ENCODE measurements around the gene ZNF804A. TPM values are rescaled to one million over a fixed set of nuclear protein-coding genes. Genes with fewer than 3 reads are reported as not detected.
"Not testable (repeated sequence)": the region's sequence is repeated elsewhere in the genome, so short reads cannot be mapped to it uniquely, and the experiment has no call there.

The ZNF804A gene
- total and polyA plus RNA-seq, 2 donors from 2014 or later: 0.19 to 1.2 TPM

GRCh38 chr2:184875212-184875611 lies 276.9 kb downstream of the ZNF804A start:
- Histone ChIP-seq H3K36me3 (ENCODE audit: control insufficient read depth in 2 of 3, insufficient read depth in 3 of 3, low read length in 3 of 3) (no peaks in the 10 kb centered on the region), H3K9ac (ENCODE audit: low read length in 3 of 3) (no peak overlapping the region), H3K9me3 (ENCODE audit: control insufficient read depth in 2 of 3, insufficient read depth in 1 of 3, low read length in 3 of 3) (no peaks in the 10 kb centered on the region), H3K27me3 (ENCODE audit: control insufficient read depth, insufficient read depth, low read length) (no peaks in the 10 kb centered on the region), H3K27ac (ENCODE audit: low read depth in 2 of 2, low read length in 2 of 2) (no peak overlapping the region), H3K4me3 (ENCODE audit: low read length in 3 of 3) (no peak overlapping the region), H3K4me1 (ENCODE audit: control insufficient read depth in 2 of 3, insufficient read depth in 2 of 3, low read depth in 1 of 3, low read length in 3 of 3) (no peaks in the 10 kb centered on the region)
- DNase-seq (no peak), FAIRE-seq (no peak)
- intact Hi-C loops (cut with DNase I): no loop called here
- no peak for TF ChIP-seq CTCF (IDR thresholded peaks at IDR 0.05; ENCODE audit: borderline replicate concordance, extremely low read depth, insufficient read depth)

GRCh38 chr2:184875911-184876310 lies 277.6 kb downstream of the ZNF804A start:
- no peak overlapping the region for H3K9ac ChIP-seq (ENCODE audit: low read length in 3 of 3)
- DNase-seq: no peak
- H3K36me3 ChIP-seq (ENCODE audit: control insufficient read depth in 2 of 3, insufficient read depth in 3 of 3, low read length in 3 of 3): no peaks in the 10 kb centered on the region
- no peaks in the 10 kb centered on the region for H3K9me3 ChIP-seq (ENCODE audit: control insufficient read depth in 2 of 3, insufficient read depth in 1 of 3, low read length in 3 of 3)
- H3K27me3 ChIP-seq (ENCODE audit: control insufficient read depth, insufficient read depth, low read length): no peaks in the 10 kb centered on the region
- H3K27ac ChIP-seq (ENCODE audit: low read depth in 2 of 2, low read length in 2 of 2): no peak overlapping the region
- no peak overlapping the region for H3K4me3 ChIP-seq (ENCODE audit: low read length in 3 of 3)
- no peaks in the 10 kb centered on the region for H3K4me1 ChIP-seq (ENCODE audit: control insufficient read depth in 2 of 3, insufficient read depth in 2 of 3, low read depth in 1 of 3, low read length in 3 of 3)
- no peak for TF ChIP-seq CTCF (IDR thresholded peaks at IDR 0.05; ENCODE audit: borderline replicate concordance, extremely low read depth, insufficient read depth)
- FAIRE-seq: no peak
- intact Hi-C loops (cut with DNase I): no loop called here

GRCh38 chr2:184877909-184878308 lies 279.6 kb downstream of the ZNF804A start:
- no peak overlapping the region for H3K9ac ChIP-seq (ENCODE audit: low read length in 3 of 3)
- no peak for TF ChIP-seq CTCF (IDR thresholded peaks at IDR 0.05; ENCODE audit: borderline replicate concordance, extremely low read depth, insufficient read depth)
- intact Hi-C loops (cut with DNase I): no loop called here
- H3K27ac ChIP-seq (ENCODE audit: low read depth in 2 of 2, low read length in 2 of 2): no peak overlapping the region
- H3K36me3 ChIP-seq (ENCODE audit: control insufficient read depth in 2 of 3, insufficient read depth in 3 of 3, low read length in 3 of 3): no peaks in the 10 kb centered on the region
- DNase-seq (no peak), FAIRE-seq (no peak)
- H3K4me1 ChIP-seq (ENCODE audit: control insufficient read depth in 2 of 3, insufficient read depth in 2 of 3, low read depth in 1 of 3, low read length in 3 of 3): no peaks in the 10 kb centered on the region
- H3K27me3 ChIP-seq (ENCODE audit: control insufficient read depth, insufficient read depth, low read length): no peaks in the 10 kb centered on the region
- no peak overlapping the region for H3K4me3 ChIP-seq (ENCODE audit: low read length in 3 of 3)
- no peaks in the 10 kb centered on the region for H3K9me3 ChIP-seq (ENCODE audit: control insufficient read depth in 2 of 3, insufficient read depth in 1 of 3, low read length in 3 of 3)

GRCh38 chr2:184879671-184880070 lies 281.3 kb downstream of the ZNF804A start:
- H3K4me3 ChIP-seq (ENCODE audit: low read length in 3 of 3): no peak overlapping the region
- intact Hi-C loops (cut with DNase I): no loop called here
- H3K27me3 ChIP-seq (ENCODE audit: control insufficient read depth, insufficient read depth, low read length): no peaks in the 10 kb centered on the region
- no peak overlapping the region for H3K9ac ChIP-seq (ENCODE audit: low read length in 3 of 3)
- no peaks in the 10 kb centered on the region for H3K36me3 ChIP-seq (ENCODE audit: control insufficient read depth in 2 of 3, insufficient read depth in 3 of 3, low read length in 3 of 3)
- no peak for DNase-seq
- H3K4me1 ChIP-seq (ENCODE audit: control insufficient read depth in 2 of 3, insufficient read depth in 2 of 3, low read depth in 1 of 3, low read length in 3 of 3): no peaks in the 10 kb centered on the region
- TF ChIP-seq CTCF (IDR thresholded peaks at IDR 0.05; ENCODE audit: borderline replicate concordance, extremely low read depth, insufficient read depth): no peak
- no peaks in the 10 kb centered on the region for H3K9me3 ChIP-seq (ENCODE audit: control insufficient read depth in 2 of 3, insufficient read depth in 1 of 3, low read length in 3 of 3)
- no peak overlapping the region for H3K27ac ChIP-seq (ENCODE audit: low read depth in 2 of 2, low read length in 2 of 2)
- FAIRE-seq: no peak

GRCh38 chr2:184886585-184886984 lies 288.3 kb downstream of the ZNF804A start:
- H3K36me3 ChIP-seq (ENCODE audit: control insufficient read depth in 2 of 3, insufficient read depth in 3 of 3, low read length in 3 of 3); H3K4me3 ChIP-seq (ENCODE audit: low read length in 3 of 3); H3K27me3 ChIP-seq (ENCODE audit: control insufficient read depth, insufficient read depth, low read length); intact Hi-C loops (cut with DNase I); H3K4me1 ChIP-seq (ENCODE audit: control insufficient read depth in 2 of 3, insufficient read depth in 2 of 3, low read depth in 1 of 3, low read length in 3 of 3); H3K27ac ChIP-seq (ENCODE audit: low read depth in 2 of 2, low read length in 2 of 2); H3K9ac ChIP-seq (ENCODE audit: low read length in 3 of 3); H3K9me3 ChIP-seq (ENCODE audit: control insufficient read depth in 2 of 3, insufficient read depth in 1 of 3, low read length in 3 of 3); FAIRE-seq: not testable (repeated sequence)
- peak in 1 of 5 donors; percentile 46 for DNase-seq
